ENCODE results near the gene PHB1.
A peak's percentile ranks its signal among the peaks of the same experiment; 100 is the strongest.

PHB1 gene

GRCh38 chr17:49414622-49415350 lies at the start of gene PHB1:
Gene PHB1, minus strand, starts transcription at chr17:49414882. Its CDS starts 1,618 bp downstream, at chr17:49413264.
- DNase-seq (ENCODE audit: low spot score) = peak; percentile 98

GRCh38 chr17:49464049-49464448 lies 49.4 kb upstream of the PHB1 start:
- DNase-seq (ENCODE audit: low spot score) = no peak

- no peak for DNase-seq (ENCODE audit: low spot score)
Observed at GRCh38 chr17:49461580-49461979, 46.9 kb upstream of the PHB1 start.

GRCh38 chr17:49460401-49460800 lies 45.7 kb upstream of the PHB1 start:
- DNase-seq (ENCODE audit: low spot score) = no peak

- DNase-seq (ENCODE audit: low spot score) = no peak
Observed at GRCh38 chr17:49459401-49459984, 44.8 kb upstream of the PHB1 start.

- no peak for DNase-seq (ENCODE audit: low spot score)
Observed at GRCh38 chr17:49457564-49458535, 43.2 kb upstream of the PHB1 start.

GRCh38 chr17:49456183-49456965 lies 41.7 kb upstream of the PHB1 start:
- peak; percentile 89 for DNase-seq (ENCODE audit: low spot score)

- DNase-seq (ENCODE audit: low spot score) = no peak
Observed at GRCh38 chr17:49455272-49455861, 40.7 kb upstream of the PHB1 start.

- DNase-seq (ENCODE audit: low spot score) = peak; percentile 62
Observed at GRCh38 chr17:49454050-49454449, 39.4 kb upstream of the PHB1 start.

- no peak for DNase-seq (ENCODE audit: low spot score)
Observed at GRCh38 chr17:49452661-49453060, 38.0 kb upstream of the PHB1 start.

- no peak for DNase-seq (ENCODE audit: low spot score)
Observed at GRCh38 chr17:49452201-49452600, 37.5 kb upstream of the PHB1 start.

- DNase-seq (ENCODE audit: low spot score) = peak; percentile 57
Observed at GRCh38 chr17:49450735-49451134, 36.1 kb upstream of the PHB1 start.

GRCh38 chr17:49450181-49450580 lies 35.5 kb upstream of the PHB1 start:
- no peak for DNase-seq (ENCODE audit: low spot score)

GRCh38 chr17:49447628-49448302 lies 33.1 kb upstream of the PHB1 start:
- no peak for DNase-seq (ENCODE audit: low spot score)

- DNase-seq (ENCODE audit: low spot score) = no peak
Observed at GRCh38 chr17:49445591-49445990, 30.9 kb upstream of the PHB1 start.

GRCh38 chr17:49444384-49444783 lies 29.7 kb upstream of the PHB1 start:
- DNase-seq (ENCODE audit: low spot score) = no peak

GRCh38 chr17:49443862-49444261 lies 29.2 kb upstream of the PHB1 start:
- peak; percentile 33 for DNase-seq (ENCODE audit: low spot score)

- DNase-seq (ENCODE audit: low spot score) = no peak
Observed at GRCh38 chr17:49442041-49442440, 27.4 kb upstream of the PHB1 start.

GRCh38 chr17:49441578-49441977 lies 26.9 kb upstream of the PHB1 start:
- no peak for DNase-seq (ENCODE audit: low spot score)

- no peak for DNase-seq (ENCODE audit: low spot score)
Observed at GRCh38 chr17:49440581-49440980, 25.9 kb upstream of the PHB1 start.

All from GM03348 (cell line).